ENCODE data around the gene DCUN1D3.

DCUN1D3 gene

DNA sequence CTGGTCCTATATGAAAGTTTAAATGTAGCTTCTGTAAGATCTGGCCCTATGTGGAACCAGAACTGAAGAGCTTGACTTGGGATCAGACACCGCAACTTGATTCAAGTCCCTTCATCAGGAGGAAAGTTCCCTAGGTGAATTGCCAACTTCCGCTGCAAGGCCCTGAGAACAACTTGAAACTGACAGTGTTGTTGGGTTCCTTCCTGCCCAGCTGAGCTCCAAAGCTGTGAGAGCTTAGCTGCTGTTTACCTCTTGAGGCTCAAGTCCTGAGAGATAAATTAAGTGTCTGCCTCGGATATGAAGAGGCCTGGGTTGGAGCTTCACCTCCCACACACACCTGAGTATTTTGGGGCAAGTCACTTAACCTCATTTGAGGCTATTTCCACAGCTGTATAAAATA lies 49.2 kb downstream of the DCUN1D3 start:
- H3K36me3 ChIP-seq (ENCODE audit: control insufficient read depth, insufficient read depth, low read length), result no peaks in the 10 kb centered on the region; the same call in 1 of the 2 replicates
- no peaks in the 10 kb centered on the region for H3K4me1 ChIP-seq (ENCODE audit: control insufficient read depth, insufficient read depth, low read length)
- no CpG with 5 or more reads among the region's 3 CpGs for WGBS (ENCODE audit: insufficient coverage, insufficient read length)
- DNase-seq (ENCODE audit: low read depth, low spot score), result no peak
- H3K27ac ChIP-seq (ENCODE audit: low read length), result no peak overlapping the region
- H3K27me3 ChIP-seq (ENCODE audit: control insufficient read depth, insufficient read depth, low read length), result no peaks in the 10 kb centered on the region
- H3K9me3 ChIP-seq (ENCODE audit: control insufficient read depth, insufficient read depth, low read length), result no peaks in the 10 kb centered on the region
- no peak overlapping the region for H3K4me3 ChIP-seq (ENCODE audit: low read length)

GRCh38 chr16:20849589-20850390 lies 50.4 kb downstream of the DCUN1D3 start:
- no CpG with 5 or more reads among the region's 6 CpGs for WGBS (ENCODE audit: insufficient coverage, insufficient read length)
- Histone ChIP-seq H3K27ac (ENCODE audit: low read length) (no peak overlapping the region), H3K4me3 (ENCODE audit: low read length) (no peak overlapping the region), H3K9me3 (ENCODE audit: control insufficient read depth, insufficient read depth, low read length) (no peaks in the 10 kb centered on the region), H3K4me1 (ENCODE audit: control insufficient read depth, insufficient read depth, low read length) (no peaks in the 10 kb centered on the region), H3K36me3 (ENCODE audit: control insufficient read depth, insufficient read depth, low read length) (no peaks in the 10 kb centered on the region; the same call in 1 of the 2 replicates), H3K27me3 (ENCODE audit: control insufficient read depth, insufficient read depth, low read length) (no peaks in the 10 kb centered on the region)
- DNase-seq (ENCODE audit: low read depth, low spot score), result peak; percentile 45

GRCh38 chr16:20847550-20847949 lies 52.6 kb downstream of the DCUN1D3 start:
- no peaks in the 10 kb centered on the region for H3K9me3 ChIP-seq (ENCODE audit: control insufficient read depth, insufficient read depth, low read length)
- no peaks in the 10 kb centered on the region for H3K4me1 ChIP-seq (ENCODE audit: control insufficient read depth, insufficient read depth, low read length)
- no peak overlapping the region for H3K27ac ChIP-seq (ENCODE audit: low read length)
- H3K27me3 ChIP-seq (ENCODE audit: control insufficient read depth, insufficient read depth, low read length), result no peaks in the 10 kb centered on the region
- H3K36me3 ChIP-seq (ENCODE audit: control insufficient read depth, insufficient read depth, low read length), result no peaks in the 10 kb centered on the region; the same call in 1 of the 2 replicates
- DNase-seq (ENCODE audit: low read depth, low spot score), result no peak
- no CpG with 5 or more reads among the region's 2 CpGs for WGBS (ENCODE audit: insufficient coverage, insufficient read length)
- H3K4me3 ChIP-seq (ENCODE audit: low read length), result no peak overlapping the region

DNA sequence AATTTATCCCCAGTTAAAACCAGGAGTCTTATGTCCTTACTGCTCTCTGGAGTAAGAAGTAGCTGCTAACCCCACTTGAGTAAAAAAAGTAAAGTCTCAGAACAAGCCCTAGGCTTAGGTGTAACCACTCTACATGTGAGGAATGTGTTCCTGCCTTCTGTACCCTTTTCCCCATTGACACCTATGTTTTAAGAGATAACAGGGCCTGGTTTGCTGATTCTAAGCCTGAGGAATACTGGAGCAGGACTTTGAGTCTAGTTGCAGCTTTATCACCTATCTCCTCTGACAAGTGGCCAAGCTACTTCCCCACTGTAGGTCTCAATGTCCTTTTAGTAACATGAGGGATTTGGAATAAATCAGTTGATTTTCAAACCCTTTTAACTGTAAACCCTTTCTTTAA lies 53.6 kb downstream of the DCUN1D3 start:
- Histone ChIP-seq H3K36me3 (ENCODE audit: control insufficient read depth, insufficient read depth, low read length) (no peaks in the 10 kb centered on the region; the same call in 1 of the 2 replicates), H3K27ac (ENCODE audit: low read length) (no peak overlapping the region), H3K27me3 (ENCODE audit: control insufficient read depth, insufficient read depth, low read length) (no peaks in the 10 kb centered on the region), H3K4me1 (ENCODE audit: control insufficient read depth, insufficient read depth, low read length) (no peaks in the 10 kb centered on the region), H3K4me3 (ENCODE audit: low read length) (no peak overlapping the region), H3K9me3 (ENCODE audit: control insufficient read depth, insufficient read depth, low read length) (no peaks in the 10 kb centered on the region)
- no peak for DNase-seq (ENCODE audit: low read depth, low spot score)

DNA sequence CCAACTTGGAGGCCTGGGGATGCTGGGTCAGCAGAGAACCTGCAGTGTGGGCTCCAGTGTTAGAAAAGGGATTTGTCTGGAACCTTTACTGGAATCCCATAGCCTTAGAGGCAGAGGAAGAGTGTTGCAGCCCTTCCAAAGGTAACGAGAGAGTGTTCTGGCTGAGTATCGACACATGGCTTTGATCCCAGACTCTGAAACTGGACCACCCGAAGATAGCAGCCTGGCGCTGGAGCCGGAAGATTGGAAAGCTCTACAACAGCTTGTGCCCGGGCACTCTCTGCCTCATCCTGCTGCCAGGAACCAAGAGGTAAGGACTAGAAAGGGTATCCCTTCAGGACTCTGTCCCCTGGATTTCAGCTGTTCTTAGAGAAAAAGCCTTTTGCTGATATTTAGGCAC lies 54.1 kb downstream of the DCUN1D3 start:
- no peak overlapping the region for H3K27ac ChIP-seq (ENCODE audit: low read length)
- DNase-seq (ENCODE audit: low read depth, low spot score), result no peak
- no peaks in the 10 kb centered on the region for H3K27me3 ChIP-seq (ENCODE audit: control insufficient read depth, insufficient read depth, low read length)
- no peaks in the 10 kb centered on the region for H3K4me1 ChIP-seq (ENCODE audit: control insufficient read depth, insufficient read depth, low read length)
- WGBS (ENCODE audit: insufficient coverage, insufficient read length), result no CpG with 5 or more reads among the region's 6 CpGs
- H3K9me3 ChIP-seq (ENCODE audit: control insufficient read depth, insufficient read depth, low read length), result no peaks in the 10 kb centered on the region
- H3K36me3 ChIP-seq (ENCODE audit: control insufficient read depth, insufficient read depth, low read length), result no peaks in the 10 kb centered on the region; the same call in 1 of the 2 replicates
- H3K4me3 ChIP-seq (ENCODE audit: low read length), result no peak overlapping the region

DNA sequence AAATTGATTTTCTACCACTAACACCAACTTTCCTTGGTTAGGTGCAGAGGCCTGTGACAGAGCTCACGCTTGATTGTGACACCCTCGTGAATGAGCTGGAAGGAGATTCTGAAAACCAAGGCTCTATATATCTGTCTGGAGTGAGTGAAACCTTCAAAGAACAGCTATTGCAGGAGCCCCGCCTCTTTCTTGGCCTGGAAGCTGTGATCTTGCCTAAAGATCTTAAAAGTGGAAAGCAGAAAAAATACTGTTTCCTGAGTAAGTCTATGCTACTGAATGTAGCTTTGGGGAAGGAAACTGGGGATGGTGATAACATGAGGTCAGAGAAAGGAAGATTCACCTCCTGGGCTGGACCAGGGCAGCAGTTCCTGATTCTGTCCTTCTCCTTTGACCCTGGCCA lies 55.6 kb downstream of the DCUN1D3 start:
- no peaks in the 10 kb centered on the region for H3K4me1 ChIP-seq (ENCODE audit: control insufficient read depth, insufficient read depth, low read length)
- no peak overlapping the region for H3K4me3 ChIP-seq (ENCODE audit: low read length)
- DNase-seq (ENCODE audit: low read depth, low spot score), result no peak
- no peak overlapping the region for H3K27ac ChIP-seq (ENCODE audit: low read length)
- no peaks in the 10 kb centered on the region; the same call in 1 of the 2 replicates for H3K36me3 ChIP-seq (ENCODE audit: control insufficient read depth, insufficient read depth, low read length)
- no peaks in the 10 kb centered on the region for H3K27me3 ChIP-seq (ENCODE audit: control insufficient read depth, insufficient read depth, low read length)
- H3K9me3 ChIP-seq (ENCODE audit: control insufficient read depth, insufficient read depth, low read length), result no peaks in the 10 kb centered on the region
- WGBS (ENCODE audit: insufficient coverage, insufficient read length), result no CpG with 5 or more reads among the region's 3 CpGs

GRCh38 chr16:20844054-20844453 lies 56.1 kb downstream of the DCUN1D3 start:
- Histone ChIP-seq H3K27me3 (ENCODE audit: control insufficient read depth, insufficient read depth, low read length) (no peaks in the 10 kb centered on the region), H3K9me3 (ENCODE audit: control insufficient read depth, insufficient read depth, low read length) (no peaks in the 10 kb centered on the region), H3K4me1 (ENCODE audit: control insufficient read depth, insufficient read depth, low read length) (no peaks in the 10 kb centered on the region), H3K36me3 (ENCODE audit: control insufficient read depth, insufficient read depth, low read length) (no peaks in the 10 kb centered on the region; the same call in 1 of the 2 replicates), H3K27ac (ENCODE audit: low read length) (no peak overlapping the region), H3K4me3 (ENCODE audit: low read length) (no peak overlapping the region)
- no peak for DNase-seq (ENCODE audit: low read depth, low spot score)
- no CpG with 5 or more reads among the region's 2 CpGs for WGBS (ENCODE audit: insufficient coverage, insufficient read length)

DNA sequence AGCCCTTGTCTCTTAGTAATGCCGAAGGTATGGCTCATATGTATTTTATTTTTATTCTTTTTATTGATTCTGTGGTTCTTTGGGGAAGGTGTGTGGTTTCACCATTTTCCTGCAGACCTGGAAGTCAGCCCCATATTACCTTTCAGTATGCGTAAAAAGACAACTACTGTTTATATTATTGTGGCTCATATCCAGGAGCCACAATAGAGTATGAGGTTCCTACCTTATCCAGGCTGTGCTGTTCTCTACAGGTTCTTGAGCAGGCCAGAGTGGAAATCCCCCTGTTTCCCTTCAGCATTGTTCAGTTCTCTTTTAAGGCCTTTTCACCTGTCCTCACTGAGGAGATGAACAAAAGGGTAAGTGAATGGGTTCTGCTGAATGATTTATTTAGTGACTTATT lies 60.7 kb downstream of the DCUN1D3 start:
- Histone ChIP-seq H3K36me3 (ENCODE audit: control insufficient read depth, insufficient read depth, low read length) (peaks cover 3% of the 10 kb centered on the region; the same call in 1 of the 2 replicates), H3K9me3 (ENCODE audit: control insufficient read depth, insufficient read depth, low read length) (no peaks in the 10 kb centered on the region), H3K4me1 (ENCODE audit: control insufficient read depth, insufficient read depth, low read length) (no peaks in the 10 kb centered on the region), H3K27ac (ENCODE audit: low read length) (no peak overlapping the region), H3K27me3 (ENCODE audit: control insufficient read depth, insufficient read depth, low read length) (no peaks in the 10 kb centered on the region), H3K4me3 (ENCODE audit: low read length) (no peak overlapping the region)
- WGBS (ENCODE audit: insufficient coverage, insufficient read length), result no CpG with 5 or more reads among the region's 2 CpGs
- no peak for DNase-seq (ENCODE audit: low read depth, low spot score)

- H3K4me3 ChIP-seq (ENCODE audit: low read length), result no peak overlapping the region
- H3K27ac ChIP-seq (ENCODE audit: low read length), result no peak overlapping the region
- peaks cover 3% of the 10 kb centered on the region; the same call in 1 of the 2 replicates for H3K36me3 ChIP-seq (ENCODE audit: control insufficient read depth, insufficient read depth, low read length)
- DNase-seq (ENCODE audit: low read depth, low spot score), result no peak
- H3K9me3 ChIP-seq (ENCODE audit: control insufficient read depth, insufficient read depth, low read length), result no peaks in the 10 kb centered on the region
- WGBS (ENCODE audit: insufficient coverage, insufficient read length), result no CpG with 5 or more reads among the region's 1 CpG
- H3K27me3 ChIP-seq (ENCODE audit: control insufficient read depth, insufficient read depth, low read length), result no peaks in the 10 kb centered on the region
- H3K4me1 ChIP-seq (ENCODE audit: control insufficient read depth, insufficient read depth, low read length), result no peaks in the 10 kb centered on the region
Measured at GRCh38 chr16:20838240-20838639, 61.9 kb downstream of the DCUN1D3 start.

DNA sequence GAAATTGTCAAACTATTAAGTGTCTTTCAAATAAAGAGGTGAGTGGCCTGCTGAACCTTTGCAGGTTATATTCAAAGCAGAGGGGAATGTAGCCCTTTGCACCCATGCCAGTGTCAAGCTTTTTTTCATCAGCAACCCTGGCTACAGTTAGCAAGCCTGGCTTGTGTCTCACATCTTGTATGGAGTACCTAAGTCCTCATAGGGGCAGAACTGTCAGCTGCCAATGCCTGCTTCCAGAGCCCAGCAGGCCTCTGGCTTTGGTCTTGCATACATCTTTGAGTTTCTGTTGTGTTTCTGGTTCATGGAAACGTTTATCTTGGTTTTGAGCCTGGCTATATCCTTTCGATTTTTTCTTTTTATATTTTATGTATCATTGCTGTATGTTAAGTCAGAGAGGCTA lies 67.1 kb downstream of the DCUN1D3 start:
- no peak overlapping the region for H3K27ac ChIP-seq (ENCODE audit: low read length)
- H3K4me3 ChIP-seq (ENCODE audit: low read length), result no peak overlapping the region
- WGBS (ENCODE audit: insufficient coverage, insufficient read length), result no CpG with 5 or more reads among the region's 2 CpGs
- H3K4me1 ChIP-seq (ENCODE audit: control insufficient read depth, insufficient read depth, low read length), result no peaks in the 10 kb centered on the region
- no peaks in the 10 kb centered on the region for H3K27me3 ChIP-seq (ENCODE audit: control insufficient read depth, insufficient read depth, low read length)
- DNase-seq (ENCODE audit: low read depth, low spot score), result no peak
- peaks cover 2% of the 10 kb centered on the region; the same call in 1 of the 2 replicates for H3K36me3 ChIP-seq (ENCODE audit: control insufficient read depth, insufficient read depth, low read length)
- H3K9me3 ChIP-seq (ENCODE audit: control insufficient read depth, insufficient read depth, low read length), result no peaks in the 10 kb centered on the region

- WGBS (ENCODE audit: insufficient coverage, insufficient read length), result no CpG with 5 or more reads among the region's 1 CpG
- H3K27ac ChIP-seq (ENCODE audit: low read length), result no peak overlapping the region
- H3K36me3 ChIP-seq (ENCODE audit: control insufficient read depth, insufficient read depth, low read length), result peaks cover 2% of the 10 kb centered on the region; the same call in 1 of the 2 replicates
- no peaks in the 10 kb centered on the region for H3K4me1 ChIP-seq (ENCODE audit: control insufficient read depth, insufficient read depth, low read length)
- no peaks in the 10 kb centered on the region for H3K27me3 ChIP-seq (ENCODE audit: control insufficient read depth, insufficient read depth, low read length)
- DNase-seq (ENCODE audit: low read depth, low spot score), result no peak
- H3K9me3 ChIP-seq (ENCODE audit: control insufficient read depth, insufficient read depth, low read length), result no peaks in the 10 kb centered on the region
- no peak overlapping the region for H3K4me3 ChIP-seq (ENCODE audit: low read length)
Measured at GRCh38 chr16:20830372-20830771, 69.8 kb downstream of the DCUN1D3 start.
